ENCODE data around the gene MLLT3.

GRCh38 chr9:20504930-20505329 lies 117.4 kb downstream of the MLLT3 start:
- TF ChIP-seq CTCF (IDR thresholded peaks at IDR 0.05; ENCODE audit: poor library complexity) (no peak), EZH2phosphoT487 (IDR thresholded peaks at IDR 0.05; ENCODE audit: low read depth, severe bottlenecking, unreplicated experiment) (no peak)
